ENCODE data around the gene CSNK1G1. TPM values are rescaled to one million over a fixed set of nuclear protein-coding genes. Genes with fewer than 3 reads are reported as not detected.

The CSNK1G1 gene
- total RNA-seq, 1 experiment from 2014 or later: 27.4 TPM

DNA sequence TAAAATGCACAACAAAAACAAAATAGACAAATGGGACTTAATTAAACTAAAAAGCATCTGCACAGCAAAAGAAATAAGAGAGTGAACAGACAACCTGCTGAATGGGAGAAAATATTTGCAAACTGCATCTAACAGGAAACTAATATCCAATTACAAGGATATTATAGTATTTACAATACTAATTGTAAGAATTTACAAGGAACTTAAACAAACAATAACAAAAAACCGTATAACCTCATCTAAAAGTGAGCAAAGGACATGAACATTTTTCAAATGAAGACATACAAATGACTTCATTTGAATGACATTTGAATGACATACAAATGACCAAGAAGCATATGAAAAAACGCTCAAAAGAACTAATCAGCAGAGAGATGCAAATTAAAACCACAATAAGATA, 66.4 kb downstream of the CSNK1G1 start:
- no peak overlapping the region for H3K4me3 ChIP-seq (ENCODE audit: low read depth, low read length, poor library complexity, severe bottlenecking)
- no peak for DNase-seq (ENCODE audit: low spot score)
- peaks cover 5% of the 10 kb centered on the region for H3K4me1 ChIP-seq (ENCODE audit: insufficient read depth, low read length, poor library complexity, severe bottlenecking)
- ChIA-PET CTCF (no interaction called here), POLR2A (ENCODE audit: low non-redundant PET) (no interaction called here)
- BruUV-seq (replicated peaks): no TSS peak
- no peak overlapping the region for H3K27ac ChIP-seq (ENCODE audit: low read depth, low read length, poor library complexity, severe bottlenecking)
- intact Hi-C loops (cut with micrococcal nuclease; ENCODE audit: unreplicated experiment): no loop called here
- TF ChIP-seq EZH2 (IDR thresholded peaks at IDR 0.05; ENCODE audit: borderline replicate concordance, low read depth, low read length, poor library complexity, severe bottlenecking): no peak
- TF ChIP-seq, protein P1, sequence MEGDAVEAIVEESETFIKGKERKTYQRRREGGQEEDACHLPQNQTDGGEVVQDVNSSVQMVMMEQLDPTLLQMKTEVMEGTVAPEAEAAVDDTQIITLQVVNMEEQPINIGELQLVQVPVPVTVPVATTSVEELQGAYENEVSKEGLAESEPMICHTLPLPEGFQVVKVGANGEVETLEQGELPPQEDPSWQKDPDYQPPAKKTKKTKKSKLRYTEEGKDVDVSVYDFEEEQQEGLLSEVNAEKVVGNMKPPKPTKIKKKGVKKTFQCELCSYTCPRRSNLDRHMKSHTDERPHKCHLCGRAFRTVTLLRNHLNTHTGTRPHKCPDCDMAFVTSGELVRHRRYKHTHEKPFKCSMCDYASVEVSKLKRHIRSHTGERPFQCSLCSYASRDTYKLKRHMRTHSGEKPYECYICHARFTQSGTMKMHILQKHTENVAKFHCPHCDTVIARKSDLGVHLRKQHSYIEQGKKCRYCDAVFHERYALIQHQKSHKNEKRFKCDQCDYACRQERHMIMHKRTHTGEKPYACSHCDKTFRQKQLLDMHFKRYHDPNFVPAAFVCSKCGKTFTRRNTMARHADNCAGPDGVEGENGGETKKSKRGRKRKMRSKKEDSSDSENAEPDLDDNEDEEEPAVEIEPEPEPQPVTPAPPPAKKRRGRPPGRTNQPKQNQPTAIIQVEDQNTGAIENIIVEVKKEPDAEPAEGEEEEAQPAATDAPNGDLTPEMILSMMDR (conservative IDR thresholded peaks at IDR 0.05; ENCODE audit: low read depth, low read length): no peak
- H3K9me3 ChIP-seq (ENCODE audit: low read depth, low read length, poor library complexity, severe bottlenecking): no peaks in the 10 kb centered on the region
- no peaks in the 10 kb centered on the region for H3K27me3 ChIP-seq (replicated peaks; ENCODE audit: insufficient read depth, low read depth, low read length, poor library complexity)
- H3K36me3 ChIP-seq (ENCODE audit: insufficient read depth, low read length, poor library complexity, severe bottlenecking): no peaks in the 10 kb centered on the region

DNA sequence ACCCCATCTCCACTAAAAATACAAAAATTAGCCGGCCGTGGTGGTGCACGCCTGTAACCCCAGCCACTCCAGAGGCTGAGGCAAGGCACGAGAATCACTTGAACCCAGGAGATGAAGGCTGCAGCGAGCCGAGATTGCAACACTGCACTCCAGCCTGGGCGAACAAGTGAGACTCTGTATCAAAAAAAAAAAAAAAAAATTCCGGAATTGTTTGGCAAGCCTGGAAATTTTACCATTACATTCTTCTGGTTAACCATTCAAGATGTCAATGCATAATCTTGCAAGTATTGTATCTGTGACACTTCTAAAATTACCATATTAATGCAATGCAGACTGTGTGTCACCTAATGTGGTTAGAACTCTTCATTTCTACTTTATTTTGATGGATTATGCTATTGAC, 67.0 kb downstream of the CSNK1G1 start:
- Histone ChIP-seq H3K27ac (ENCODE audit: low read depth, low read length, poor library complexity, severe bottlenecking) (no peak overlapping the region), H3K4me3 (ENCODE audit: low read depth, low read length, poor library complexity, severe bottlenecking) (no peak overlapping the region), H3K36me3 (ENCODE audit: insufficient read depth, low read length, poor library complexity, severe bottlenecking) (no peaks in the 10 kb centered on the region), H3K4me1 (ENCODE audit: insufficient read depth, low read length, poor library complexity, severe bottlenecking) (peaks cover 5% of the 10 kb centered on the region), H3K27me3 (replicated peaks; ENCODE audit: insufficient read depth, low read depth, low read length, poor library complexity) (no peaks in the 10 kb centered on the region), H3K9me3 (ENCODE audit: low read depth, low read length, poor library complexity, severe bottlenecking) (no peaks in the 10 kb centered on the region)
- BruUV-seq (replicated peaks): no TSS peak
- intact Hi-C loops (cut with micrococcal nuclease; ENCODE audit: unreplicated experiment): no loop called here
- DNase-seq (ENCODE audit: low spot score): no peak
- POLR2A ChIA-PET (ENCODE audit: low non-redundant PET): no interaction called here
- TF ChIP-seq EZH2 (IDR thresholded peaks at IDR 0.05; ENCODE audit: borderline replicate concordance, low read depth, low read length, poor library complexity, severe bottlenecking): no peak
- TF ChIP-seq, protein P1 (conservative IDR thresholded peaks at IDR 0.05; ENCODE audit: low read depth, low read length): no peak
- CTCF ChIA-PET: no interaction called here

DNA sequence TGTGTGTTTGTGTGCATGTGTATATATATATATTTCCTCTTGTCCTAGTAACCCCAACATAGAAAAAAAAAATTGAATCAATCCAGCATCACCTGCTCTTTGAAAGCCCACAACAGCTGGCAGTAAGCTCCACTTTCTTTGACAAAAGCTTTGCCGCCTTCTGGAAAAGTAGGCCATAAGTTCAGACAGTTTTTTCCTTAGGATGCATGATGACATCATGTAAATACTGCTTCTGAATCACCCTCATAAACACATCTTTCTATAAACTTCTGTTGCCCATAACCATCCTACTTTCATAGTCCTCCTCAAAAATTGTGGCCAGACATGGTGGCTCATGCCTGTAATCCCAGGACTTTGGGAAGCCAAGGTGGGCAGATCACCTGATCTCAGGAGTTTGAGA, 67.4 kb downstream of the CSNK1G1 start:
- no peak for DNase-seq (ENCODE audit: low spot score)
- H3K4me1 ChIP-seq (ENCODE audit: insufficient read depth, low read length, poor library complexity, severe bottlenecking): peaks cover 5% of the 10 kb centered on the region
- POLR2A ChIA-PET (ENCODE audit: low non-redundant PET): interaction anchor here (0.8 kb wide), 1 partner anchor 157 kb away, joined by 3 read pairs; no protein-coding TSS in a partner anchor
- H3K27ac ChIP-seq (ENCODE audit: low read depth, low read length, poor library complexity, severe bottlenecking): no peak overlapping the region
- no peak overlapping the region for H3K4me3 ChIP-seq (ENCODE audit: low read depth, low read length, poor library complexity, severe bottlenecking)
- intact Hi-C loops (cut with micrococcal nuclease; ENCODE audit: unreplicated experiment): no loop called here
- H3K36me3 ChIP-seq (ENCODE audit: insufficient read depth, low read length, poor library complexity, severe bottlenecking): no peaks in the 10 kb centered on the region
- BruUV-seq (replicated peaks): no TSS peak
- CTCF ChIA-PET: no interaction called here
- H3K27me3 ChIP-seq (replicated peaks; ENCODE audit: insufficient read depth, low read depth, low read length, poor library complexity): no peaks in the 10 kb centered on the region
- TF ChIP-seq, protein P1 (conservative IDR thresholded peaks at IDR 0.05; ENCODE audit: low read depth, low read length): no peak
- no peak for TF ChIP-seq EZH2 (IDR thresholded peaks at IDR 0.05; ENCODE audit: borderline replicate concordance, low read depth, low read length, poor library complexity, severe bottlenecking)
- H3K9me3 ChIP-seq (ENCODE audit: low read depth, low read length, poor library complexity, severe bottlenecking): no peaks in the 10 kb centered on the region
